ENCODE results near the gene ECM1. TPM values are rescaled to one million over a fixed set of nuclear protein-coding genes. Genes with fewer than 3 reads are reported as not detected.

The ECM1 gene
- total and polyA plus RNA-seq, 2 of the 8 experiments (the other 6 are each of a cell fraction or from before 2014, with no cell fraction given), result 0.95 to 0.98 TPM

- Histone ChIP-seq H3K4me3 (ENCODE audit: extremely low read depth in 1 of 4, insufficient read depth in 2 of 4, low read depth in 3 of 4, low read length in 4 of 4) (peak overlapping the region; percentile 42 to 79 (median 70)), H3K9ac (replicated peaks in 1 of 4; ENCODE audit: extremely low read depth in 1 of 4, low read depth in 3 of 4, low read length in 3 of 4) (peak overlapping the region; percentile 73 to 79 (median 78)), H3K23ac (ENCODE audit: insufficient read length) (no peak overlapping the region), H2BK20ac (ENCODE audit: low read length) (peak overlapping the region; percentile 97), H2BK120ac (replicated peaks; ENCODE audit: low read depth, low read length) (peak overlapping the region; percentile 63), H4K8ac (ENCODE audit: extremely low read depth, insufficient read depth, low read length) (peak overlapping the region; percentile 69), H4K20me1 (replicated peaks in 1 of 2; ENCODE audit: control insufficient read depth in 1 of 2, insufficient read depth in 2 of 2, low read length in 2 of 2) (peaks cover 0 to 2% of the 10 kb centered on the region in 2 experiments), H2AK5ac (ENCODE audit: low read depth, low read length) (peak overlapping the region; percentile 54; the same call in 1 of the 2 replicates), H3K4me1 (replicated peaks in 1 of 4; ENCODE audit: control insufficient read depth in 3 of 4, insufficient read depth in 4 of 4, low read length in 3 of 4) (peaks cover 11 to 21% (median 18%) of the 10 kb centered on the region in 4 experiments), H2AFZ (ENCODE audit: low read length) (no peak overlapping the region), H3K18ac (ENCODE audit: extremely low read depth, low read length) (peak overlapping the region; percentile 98), H3K14ac (ENCODE audit: insufficient read length) (no peak overlapping the region), H3K36me3 (ENCODE audit: control insufficient read depth in 2 of 4, insufficient read depth in 4 of 4, low read length in 3 of 4) (no peaks in the 10 kb centered on the region), H3K79me1 (ENCODE audit: low read depth, low read length) (no peaks in the 10 kb centered on the region), H3K9me3 (ENCODE audit: insufficient read depth in 2 of 2, low read depth in 1 of 2, low read length in 1 of 2) (no peaks in the 10 kb centered on the region), H4K5ac (ENCODE audit: insufficient read length, low read depth, low read length) (peak overlapping the region; percentile 92), H2BK5ac (ENCODE audit: low read depth, low read length) (peak overlapping the region; percentile 97), H2BK15ac (ENCODE audit: low read length) (peak overlapping the region; percentile 100), H3K23me2 (ENCODE audit: low read depth, low read length) (peaks cover 7% of the 10 kb centered on the region), H2BK12ac (ENCODE audit: low read depth, low read length) (peak overlapping the region; percentile 92), H3K4me2 (ENCODE audit: insufficient read depth in 1 of 2, low read depth in 2 of 2, low read length in 2 of 2) (peak overlapping the region; percentile 85 to 95), H3K4ac (replicated peaks; ENCODE audit: insufficient read length, low read depth, low read length) (peak overlapping the region; percentile 12), H3K27me3 (replicated peaks in 1 of 4; ENCODE audit: control insufficient read depth in 3 of 4, extremely low read depth in 1 of 4, insufficient read depth in 3 of 4, low read length in 3 of 4) (no peaks in the 10 kb centered on the region), H3K27ac (ENCODE audit: low read depth, low read length) (peak overlapping the region; percentile 88), H3K56ac (replicated peaks; ENCODE audit: insufficient read length, low read depth, low read length) (peak overlapping the region; percentile 71), H3K79me2 (ENCODE audit: control insufficient read depth in 1 of 2, insufficient read depth in 2 of 2, low read length in 2 of 2) (peaks cover under 1 to 39% of the 10 kb centered on the region in 2 experiments; a peak in 3 of 4 replicates), H4K91ac (replicated peaks; ENCODE audit: insufficient read length, low read length) (peak overlapping the region; percentile 96)
- no peak for FAIRE-seq
- peak; percentile 92 to 93 for DNase-seq (ENCODE audit: low read depth in 1 of 2, low spot score in 2 of 2)
- CTCF ChIA-PET (ENCODE audit: partially characterized antibody), result interaction anchor here (0.6 to 13.7 kb wide), 39 partner anchors 10 to 432 kb away, joined by 3 to 210 read pairs (median 4); partner anchors contain the start of genes ADAMTSL4, CTSK, ENSA and FALEC
- POLR2A ChIA-PET (ENCODE audit: partially characterized antibody), result interaction anchor here (0.9 to 43.7 kb wide), 11 partner anchors 10 to 325 kb away, joined by 3 to 1380 read pairs (median 10); partner anchors contain the start of genes ADAMTSL4, ENSA, FALEC and HORMAD1
- 3% methylated on average over 25 of the region's 32 CpGs; no CpG with 5 or more reads in 1 of the 2 experiments for WGBS, 2 experiments (ENCODE audit: extremely low coverage in 1 of 2, insufficient coverage in 1 of 2, insufficient read length in 1 of 2, insufficient replicate concordance in 2 of 2, low coverage in 1 of 2, low lambda C conversion rate in 2 of 2, missing lambda C conversion rate in 1 of 2)
- TF ChIP-seq HDAC6 (IDR thresholded peaks at IDR 0.05; ENCODE audit: low read depth, low read length) (no peak), SIX5 (IDR thresholded peaks at IDR 0.05; ENCODE audit: low read depth, low read length) (no peak), POLR2AphosphoS5 (IDR thresholded peaks at IDR 0.05; ENCODE audit: low read depth, low read length) (peak; percentile 86), EZH2 (IDR thresholded peaks at IDR 0.05; ENCODE audit: low read depth, low read length, severe bottlenecking) (no peak), USF2 (IDR thresholded peaks at IDR 0.05; ENCODE audit: low read length) (no peak), NANOG (IDR thresholded peaks at IDR 0.05; ENCODE audit: insufficient read depth, low read depth, low read length, poor library complexity, severe bottlenecking) (no peak), SIN3A (conservative IDR thresholded peaks at IDR 0.05 in 1 of 2, IDR thresholded peaks at IDR 0.05 in 1 of 2; ENCODE audit: low read depth in 1 of 2, low read length in 2 of 2) (peak in 1 of 2 experiments; percentile 81; a peak in 2 of 4 replicates), SP2 (IDR thresholded peaks at IDR 0.05; ENCODE audit: low read length) (no peak), GABPA (IDR thresholded peaks at IDR 0.05; ENCODE audit: borderline replicate concordance, insufficient read depth, low read length) (no peak), TCF12 (IDR thresholded peaks at IDR 0.05; ENCODE audit: low read depth, low read length) (no peak)
These were observed 53.5 kb downstream of the ECM1 start for GRCh38 chr1:150561254-150561973.
